Amniotic stem cell (primary cell): Measurements from ENCODE around the gene RIPPLY3.
"Not testable (repeated sequence)": the region's sequence is repeated elsewhere in the genome, so short reads cannot be mapped to it uniquely, and the experiment has no call there.

Experiments
- DNase-seq: peaks from one replicate; lab custom pipeline; 2025; lab: John Stamatoyannopoulos, UW

RIPPLY3 gene

DNA sequence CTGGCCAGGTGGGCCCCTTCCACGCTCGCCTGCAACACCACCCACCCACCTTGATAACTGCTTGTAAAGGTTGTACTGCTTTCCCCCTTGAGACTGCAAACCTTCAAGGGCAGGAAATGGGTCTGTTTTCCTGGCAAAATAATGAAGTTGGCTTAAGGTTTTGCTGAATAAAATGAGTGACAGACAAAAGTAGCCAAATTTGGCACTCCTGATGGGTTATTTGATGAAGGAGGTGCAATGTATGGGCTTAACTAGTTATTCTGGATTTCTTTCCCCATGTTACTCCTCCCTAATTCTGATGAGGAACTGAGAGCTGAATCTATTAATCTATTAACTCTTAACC is 25.5 kb upstream of the RIPPLY3 start:
- no peak for DNase-seq

- no peak for DNase-seq
These were observed 24.4 kb upstream of the RIPPLY3 start for GRCh38 chr21:36981977-36982700.

- DNase-seq: no peak
These were observed 20.5 kb upstream of the RIPPLY3 start for GRCh38 chr21:36985751-36986594.

- no peak for DNase-seq
These were observed 18.7 kb upstream of the RIPPLY3 start for GRCh38 chr21:36987845-36988244.

GRCh38 chr21:36988536-36988935 is 18.0 kb upstream of the RIPPLY3 start:
- no peak for DNase-seq

GRCh38 chr21:36989199-36989698 is 17.3 kb upstream of the RIPPLY3 start:
- not testable (repeated sequence) for DNase-seq

- DNase-seq: peak; percentile 66
These were observed 16.6 kb upstream of the RIPPLY3 start for GRCh38 chr21:36989699-36990507.

DNA sequence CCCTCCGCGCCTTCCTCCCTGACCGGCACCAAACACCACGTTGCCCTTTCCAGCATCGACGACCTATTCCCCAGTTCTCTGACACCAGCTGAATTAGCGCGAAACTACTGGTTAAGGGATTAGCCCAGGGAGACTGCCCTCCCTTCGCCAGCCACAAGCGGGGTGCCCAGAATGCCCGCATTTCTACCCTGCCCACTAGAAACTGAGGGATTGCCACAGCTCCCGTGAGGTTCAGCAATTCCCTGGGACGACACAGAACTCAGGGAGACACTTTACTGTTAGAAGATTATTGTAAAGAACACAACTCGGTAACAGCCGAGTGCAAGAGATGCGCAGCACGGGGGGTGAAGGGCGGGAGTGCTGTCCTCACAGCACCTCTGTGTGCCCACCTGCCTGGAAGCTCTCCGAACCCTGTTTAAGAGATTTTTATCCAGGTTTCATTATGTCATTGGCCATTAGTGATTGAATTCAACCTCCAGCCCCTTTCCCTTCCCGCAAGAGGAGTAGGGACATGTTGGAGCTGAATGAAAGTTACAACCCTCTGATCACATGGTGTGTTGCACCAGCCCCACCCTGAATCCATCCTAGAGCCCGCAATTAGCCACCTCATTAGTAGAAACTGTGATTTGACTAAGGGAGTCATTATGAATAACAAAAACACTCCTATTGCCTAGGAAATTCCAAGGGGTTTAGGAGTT is 15.8 kb upstream of the RIPPLY3 start:
- no peak for DNase-seq

GRCh38 chr21:36992671-36993070 is 13.8 kb upstream of the RIPPLY3 start:
- DNase-seq: no peak

DNA sequence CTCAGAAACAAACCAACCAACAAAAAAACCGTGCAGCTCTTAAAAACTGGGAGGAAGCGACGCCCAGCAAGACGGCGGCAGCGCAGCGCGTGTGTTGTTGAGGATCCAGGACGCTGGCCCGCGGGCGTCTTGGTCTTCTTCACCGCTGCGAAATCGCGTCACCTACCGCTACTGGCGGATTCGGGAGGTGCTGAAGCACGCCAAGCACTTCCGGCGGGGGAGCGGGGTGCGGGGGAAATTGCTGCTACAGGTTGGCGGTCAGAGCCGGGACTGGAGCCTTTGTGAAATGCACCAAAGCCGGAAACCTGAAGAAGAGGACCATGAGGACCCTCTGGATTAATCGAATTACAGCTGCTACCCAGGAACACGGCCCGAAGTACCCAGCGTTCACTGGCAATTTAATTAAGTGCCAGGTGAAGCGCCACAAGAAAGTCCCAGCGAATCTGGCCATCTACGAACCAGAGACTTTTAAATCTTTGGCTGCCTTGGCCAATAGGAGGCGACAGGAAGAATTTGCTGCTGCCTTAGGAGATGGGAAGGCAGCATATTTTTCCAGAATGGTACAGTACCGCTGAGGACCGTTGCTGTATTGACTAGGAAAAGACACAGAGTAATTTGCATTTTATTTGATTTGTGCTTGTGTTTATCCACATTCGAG is 11.9 kb upstream of the RIPPLY3 start:
- DNase-seq: no peak

GRCh38 chr21:36995285-36995684 is 11.2 kb upstream of the RIPPLY3 start:
- DNase-seq: not testable (repeated sequence)

GRCh38 chr21:36999131-36999898 is 7.2 kb upstream of the RIPPLY3 start:
- no peak for DNase-seq

DNA sequence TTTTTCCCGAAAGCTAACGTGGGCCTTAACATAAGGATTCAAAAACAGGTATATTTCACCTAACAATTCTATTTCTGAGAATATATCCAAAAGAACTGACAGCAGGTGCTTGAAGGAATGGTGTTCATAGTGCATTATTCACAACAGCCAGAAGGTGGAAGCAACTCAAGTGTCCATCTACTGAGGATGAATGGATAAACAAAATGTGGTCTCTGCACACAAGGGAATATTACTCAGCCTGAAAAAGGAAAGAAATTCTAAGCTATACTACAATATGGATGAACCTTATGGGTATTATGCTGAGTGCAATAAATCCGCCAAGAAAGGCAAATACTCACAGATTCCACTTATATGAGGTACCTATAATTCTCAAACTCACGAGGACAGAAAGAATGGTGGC is 6.1 kb upstream of the RIPPLY3 start:
- no peak for DNase-seq

- no peak for DNase-seq
These were observed 5.1 kb upstream of the RIPPLY3 start for GRCh38 chr21:37001441-37001840.

GRCh38 chr21:37002851-37003250 is 3.7 kb upstream of the RIPPLY3 start:
- DNase-seq: not testable (repeated sequence)

DNA sequence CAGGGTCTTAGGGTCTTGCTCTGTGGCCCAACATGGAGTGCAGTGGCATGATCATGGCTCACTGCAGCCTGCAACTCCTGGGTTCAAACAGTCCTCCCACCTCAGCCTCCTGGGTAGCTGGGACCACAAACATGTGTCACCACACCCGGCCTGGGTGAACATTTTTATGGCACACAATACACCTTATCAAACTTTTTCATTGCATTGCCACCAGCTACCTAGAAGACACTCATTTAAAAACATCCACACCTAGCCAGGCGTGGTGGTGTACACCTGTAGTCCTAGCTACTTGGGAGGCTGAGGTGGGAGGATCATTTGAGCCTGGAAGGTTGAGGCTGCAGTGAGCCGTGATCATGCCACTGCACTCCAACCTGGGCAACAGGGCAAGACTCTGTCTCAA is 2.6 kb upstream of the RIPPLY3 start:
- DNase-seq: not testable (repeated sequence)

DNA sequence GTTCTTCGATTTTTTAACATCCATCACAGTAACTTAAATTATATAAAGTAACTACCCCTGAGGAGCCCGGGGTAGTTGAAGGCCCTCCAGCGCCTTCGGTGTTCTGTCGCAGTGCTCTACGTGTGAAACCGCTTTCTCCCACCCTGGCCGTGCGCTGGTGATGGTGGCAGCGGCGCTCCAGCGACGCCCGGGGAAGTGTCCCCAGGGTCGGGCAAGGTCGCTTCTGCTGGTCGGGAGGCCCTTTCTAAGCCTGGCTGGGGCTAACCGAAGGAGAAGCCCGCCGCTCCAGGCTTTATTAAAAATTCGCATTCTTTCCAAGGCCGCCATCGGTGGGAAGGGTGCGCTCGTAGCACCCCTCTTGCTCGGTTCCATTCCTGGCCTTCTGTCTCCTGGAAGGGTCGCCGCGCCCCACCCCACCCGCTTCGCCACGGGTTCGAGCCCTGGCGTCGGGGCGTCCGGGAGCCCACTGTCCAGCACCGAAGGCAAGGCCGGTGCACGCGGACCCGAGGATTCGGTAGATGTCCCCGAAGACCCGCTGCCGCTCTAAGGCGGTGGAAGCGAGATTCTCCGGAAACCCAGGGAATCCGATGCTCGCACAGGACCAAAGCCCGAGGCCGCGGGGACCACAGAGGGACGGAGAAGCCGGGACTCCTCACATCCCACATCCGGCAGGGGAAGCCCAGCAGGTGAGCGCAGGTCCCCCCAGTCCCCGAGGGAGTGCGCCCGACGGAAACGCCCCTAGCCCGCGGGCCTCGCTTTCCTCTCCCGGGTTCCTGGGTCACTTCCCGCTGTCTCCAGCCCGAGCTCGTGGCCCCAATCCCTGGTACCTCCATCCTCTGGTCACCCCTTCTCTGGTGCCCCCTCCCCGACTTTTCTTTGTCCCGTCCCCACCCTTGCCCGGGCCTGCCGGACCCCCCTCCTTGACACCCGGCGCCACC is 685 bp upstream of the RIPPLY3 start:
- no peak for DNase-seq

GRCh38 chr21:37008724-37009123 is 2.2 kb downstream of the RIPPLY3 start:
- no peak for DNase-seq

DNA sequence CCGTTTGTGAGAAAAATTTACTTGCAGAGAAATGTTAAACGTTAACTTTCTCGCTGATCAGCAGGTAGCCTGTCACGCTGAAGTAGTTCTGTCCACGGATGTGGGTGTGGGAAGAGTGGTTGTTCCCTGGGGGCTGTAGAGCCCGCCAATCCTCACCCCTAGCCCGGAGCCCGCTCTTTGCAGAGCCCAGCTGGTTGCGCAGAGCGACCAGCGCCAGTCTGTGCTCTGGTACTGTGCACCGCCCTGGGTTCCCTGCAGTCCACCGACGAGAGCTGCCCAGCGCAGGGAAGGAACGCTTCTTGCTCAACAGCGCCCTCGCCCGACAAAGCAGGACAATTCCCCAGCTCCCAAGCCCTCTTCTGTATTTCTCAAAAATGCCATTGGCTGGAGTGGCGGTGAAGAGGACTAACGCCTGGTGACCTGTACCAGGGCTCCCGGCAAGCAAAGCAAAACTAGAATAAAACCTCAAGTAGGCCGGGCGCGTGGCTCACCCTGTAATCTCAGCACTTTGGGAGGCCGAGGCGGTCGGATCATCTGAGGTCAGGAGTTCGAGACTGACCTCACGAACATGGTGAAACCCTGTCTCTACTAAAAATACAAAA is 3.3 kb downstream of the RIPPLY3 start:
- DNase-seq: no peak
